Measurements from ENCODE around the gene PTPRM. TPM values are rescaled to one million over a fixed set of nuclear protein-coding genes. Genes with fewer than 3 reads are reported as not detected.

The PTPRM gene
- total and polyA plus RNA-seq, 2 donors (not counting 3 experiments of a cell fraction or from before 2014, with no cell fraction given), result 37.4 to 43.7 TPM

DNA sequence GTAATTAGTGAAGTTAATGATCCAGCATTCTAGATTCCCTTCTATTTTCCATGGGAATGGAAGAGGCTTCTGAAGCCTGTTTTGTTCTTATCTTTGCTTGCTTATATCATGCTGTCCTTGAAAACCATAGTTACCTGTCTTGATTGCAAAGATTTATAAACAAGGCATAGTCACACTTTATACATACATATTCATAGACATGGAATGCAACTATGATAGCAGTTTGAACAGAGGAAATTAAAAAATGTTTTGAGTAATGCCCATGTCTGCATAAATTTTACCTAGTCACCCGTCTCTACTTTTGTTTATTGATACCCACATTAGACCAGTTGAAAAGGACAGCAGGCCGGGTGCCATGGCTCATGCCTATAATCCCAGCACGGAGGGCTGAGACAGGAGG lies 289.0 kb downstream of the PTPRM start:
- FAIRE-seq (no peak), DNase-seq (ENCODE audit: low read depth, low spot score) (no peak)
- Histone ChIP-seq H3K36me3 (ENCODE audit: control insufficient read depth in 2 of 2, extremely low read depth in 1 of 2, insufficient read depth in 2 of 2, low read length in 2 of 2) (no peaks in the 10 kb centered on the region), H3K9ac (replicated peaks; ENCODE audit: extremely low read depth, insufficient read depth, low read length) (no peak overlapping the region), H3K4me1 (ENCODE audit: control insufficient read depth, extremely low read depth, insufficient read depth, low read length) (no peaks in the 10 kb centered on the region), H3K4me3 (replicated peaks in 1 of 3; ENCODE audit: insufficient read depth in 1 of 3, low read depth in 1 of 3, low read length in 3 of 3) (no peak overlapping the region), H2AFZ (ENCODE audit: low read depth, low read length) (no peak overlapping the region), H3K27ac (ENCODE audit: insufficient read depth, low read depth, low read length) (no peak overlapping the region), H4K20me1 (replicated peaks; ENCODE audit: control insufficient read depth, extremely low read depth, insufficient read depth, low read length) (no peaks in the 10 kb centered on the region), H3K9me1 (replicated peaks; ENCODE audit: control insufficient read depth, extremely low read depth, insufficient read depth, low read length) (no peaks in the 10 kb centered on the region), H3K27me3 (ENCODE audit: control insufficient read depth in 2 of 2, insufficient read depth in 2 of 2, low read length in 2 of 2) (no peaks in the 10 kb centered on the region), H3K79me2 (ENCODE audit: control insufficient read depth, insufficient read depth, low read length) (no peaks in the 10 kb centered on the region), H3K4me2 (ENCODE audit: insufficient read depth, low read length) (no peak overlapping the region), H3K9me3 (replicated peaks; ENCODE audit: control insufficient read depth, insufficient read depth, low read length) (no peaks in the 10 kb centered on the region)
- POLR2A ChIA-PET, result no interaction called here
- CTCF ChIA-PET, result no interaction called here
- intact Hi-C loops (cut with micrococcal nuclease) (no loop called here), dilution Hi-C loops (cut with MboI; ENCODE audit: extremely low pct_ligation_motif_present, low sequenced_read_pairs) (no loop called here)
- TF ChIP-seq EZH2 (IDR thresholded peaks at IDR 0.05; ENCODE audit: borderline replicate concordance, low read depth, low read length, severe bottlenecking), result no peak
- no peak for TF ChIP-seq MYC (IDR thresholded peaks at IDR 0.05; ENCODE audit: low read depth, low read length)
- no peak for TF ChIP-seq MAX (IDR thresholded peaks at IDR 0.05; ENCODE audit: insufficient read depth, insufficient read length)
- no peak for TF ChIP-seq CTCF (IDR thresholded peaks at IDR 0.05; ENCODE audit: extremely low read depth in 1 of 2, insufficient read depth in 1 of 2, low read depth in 1 of 2, low read length in 2 of 2)
- TF ChIP-seq GATA2 (IDR thresholded peaks at IDR 0.05; ENCODE audit: insufficient read depth, insufficient read length, low read depth, low read length), result no peak
- no peak for TF ChIP-seq POLR2AphosphoS5 (IDR thresholded peaks at IDR 0.05; ENCODE audit: insufficient read depth, low read depth, low read length)
- TF ChIP-seq JUN (IDR thresholded peaks at IDR 0.05; ENCODE audit: borderline replicate concordance, insufficient read depth, insufficient read length, low read depth), result no peak
- TF ChIP-seq POLR2A (IDR thresholded peaks at IDR 0.05; ENCODE audit: low read depth, low read length), result no peak
- no peak for TF ChIP-seq FOS (IDR thresholded peaks at IDR 0.05; ENCODE audit: borderline replicate concordance, insufficient read depth, low read length)
- no TSS peak for BruUV-seq (replicated peaks)

Measured in endothelial cell of umbilical vein (primary cell).